Loucy (cell line): Measurements from ENCODE around the gene CELF5.

Source experiments
- H2AFZ ChIP-seq: fragments of 200-600 bp; sonication (generic); 2 replicates; pipeline ENCODE4 v1.6.0; 2016; ENCODE audit warnings: antibody characterized with exemption, mild to moderate bottlenecking, low read length, moderate library complexity
- H3F3A ChIP-seq: fragments of 200-600 bp; 2 replicates; pipeline ENCODE4 v1.6.0; 2016; ENCODE audit warnings: antibody characterized with exemption, low read depth, mild to moderate bottlenecking
- H3K27me3 ChIP-seq: fragments of 200-600 bp; sonication (generic); 2 replicates; pipeline ENCODE4 v1.6.1; 2014; ENCODE audit warnings: low read length, mild to moderate bottlenecking; ENCODE audit not compliant: insufficient read depth, poor library complexity, severe bottlenecking
- H3K36me3 ChIP-seq: fragments of 200-600 bp; sonication (generic); 2 replicates; pipeline ENCODE4 v1.6.1; 2016; ENCODE audit warnings: low read length; ENCODE audit not compliant: insufficient read depth
- H3K4me1 ChIP-seq: fragments of 200-600 bp; sonication (generic); 2 replicates; pipeline ENCODE4 v1.5.1; 2014; ENCODE audit warnings: low read length, mild to moderate bottlenecking; ENCODE audit not compliant: insufficient read depth, poor library complexity, severe bottlenecking
- H3K4me2 ChIP-seq: fragments of 200-600 bp; sonication (generic); 2 replicates; pipeline ENCODE4 v1.6.0; 2014; ENCODE audit warnings: antibody characterized with exemption, low read length, low read depth, mild to moderate bottlenecking; ENCODE audit not compliant: poor library complexity, severe bottlenecking
- H3K4me3 ChIP-seq: fragments of 200-600 bp; sonication (generic); 2 replicates; pipeline ENCODE4 v1.5.1; 2014; ENCODE audit warnings: low read length, mild to moderate bottlenecking, mixed read lengths; ENCODE audit not compliant: poor library complexity, severe bottlenecking
- H3K79me2 ChIP-seq: fragments of 200-600 bp; sonication (generic); 2 replicates; pipeline ENCODE4 v1.6.1; 2014; ENCODE audit warnings: low read length; ENCODE audit not compliant: insufficient read depth
- H3K9ac ChIP-seq: fragments of 200-600 bp; sonication (generic); 2 replicates; pipeline ENCODE4 v1.6.0; 2014; ENCODE audit warnings: mild to moderate bottlenecking, low read depth, low read length, moderate library complexity; ENCODE audit not compliant: poor library complexity, severe bottlenecking
- H3K9me2 ChIP-seq: fragments of 200-600 bp; sonication (generic); replicated peaks from 2 replicates; pipeline ENCODE4 v1.6.1; 2016; ENCODE audit warnings: low read depth, low read length, mixed read lengths
- H3K9me3 ChIP-seq: fragments of 200-600 bp; sonication (generic); 2 replicates; pipeline ENCODE4 v1.6.1; 2014; ENCODE audit warnings: mild to moderate bottlenecking, antibody characterized with exemption, low read length, low read depth; ENCODE audit not compliant: insufficient read depth
- H4K20me1 ChIP-seq: fragments of 200-600 bp; sonication (generic); 2 replicates; pipeline ENCODE4 v1.6.0; 2014; ENCODE audit warnings: antibody characterized with exemption, low read length, mild to moderate bottlenecking; ENCODE audit not compliant: insufficient read depth, poor library complexity, severe bottlenecking
- CTCF ChIP-seq: fragments of 200-600 bp; sonication (generic); conservative IDR thresholded peaks from 2 replicates; pipeline ENCODE4 v1.5.1; 2014; ENCODE audit warnings: mild to moderate bottlenecking, antibody characterized with exemption, low read length
- EZH2phosphoT487 ChIP-seq: fragments of 200-600 bp; IDR thresholded peaks from 2 replicates; pipeline ENCODE4 v1.6.1; 2018; ENCODE audit warnings: antibody characterized with exemption, mild to moderate bottlenecking, moderate library complexity, borderline replicate concordance

CELF5 gene

GRCh38 chr19:3224346-3225168, at the start of gene CELF5:
CELF5 (plus strand) TSS chr19:3224661; CDS start chr19:3224740, 79 bp downstream.
- Histone ChIP-seq H3F3A (no peaks in the 10 kb centered on the region), H3K9me3 (no peaks in the 10 kb centered on the region), H3K9ac (no peak within 1 kb of the TSS), H3K79me2 (no peaks in the 10 kb centered on the region), H3K9me2 (no peaks in the 10 kb centered on the region), H4K20me1 (no peaks in the 10 kb centered on the region), H3K4me2 (peak within 1 kb of the TSS; percentile 48), H3K4me1 (no peaks in the 10 kb centered on the region), H2AFZ (no peak within 1 kb of the TSS; the same call in 1 of the 2 replicates), H3K27me3 (no peaks in the 10 kb centered on the region), H3K36me3 (no peaks in the 10 kb centered on the region), H3K4me3 (peak within 1 kb of the TSS; percentile 63)
- no peak for TF ChIP-seq EZH2phosphoT487
- TF ChIP-seq CTCF, result peak; percentile 43

- peaks cover 36% of the 10 kb centered on the region for H3K79me2 ChIP-seq
- H3F3A ChIP-seq, result peaks cover 3% of the 10 kb centered on the region
- H3K9me2 ChIP-seq, result no peaks in the 10 kb centered on the region
- H3K27me3 ChIP-seq, result no peaks in the 10 kb centered on the region
- H2AFZ ChIP-seq, result no peak overlapping the region
- H3K4me3 ChIP-seq, result no peak overlapping the region
- TF ChIP-seq EZH2phosphoT487 (no peak), CTCF (no peak)
- H3K4me2 ChIP-seq, result peak overlapping the region; percentile 37
- H3K9me3 ChIP-seq, result no peaks in the 10 kb centered on the region
- H3K9ac ChIP-seq, result peak overlapping the region; percentile 41
- no peaks in the 10 kb centered on the region for H3K36me3 ChIP-seq
- peaks cover 20% of the 10 kb centered on the region for H3K4me1 ChIP-seq
- peaks cover 21% of the 10 kb centered on the region for H4K20me1 ChIP-seq
Measured at GRCh38 chr19:3175781-3176714, 48.4 kb upstream of the CELF5 start.

- no peaks in the 10 kb centered on the region for H3K9me3 ChIP-seq
- peak overlapping the region; percentile 7 for H3K4me3 ChIP-seq
- H2AFZ ChIP-seq, result no peak overlapping the region
- H3K4me1 ChIP-seq, result peaks cover 23% of the 10 kb centered on the region
- H3K79me2 ChIP-seq, result peaks cover 44% of the 10 kb centered on the region
- TF ChIP-seq EZH2phosphoT487, result no peak
- TF ChIP-seq CTCF, result no peak
- peaks cover 30% of the 10 kb centered on the region for H4K20me1 ChIP-seq
- no peaks in the 10 kb centered on the region for H3K36me3 ChIP-seq
- H3F3A ChIP-seq, result peaks cover 3% of the 10 kb centered on the region
- H3K4me2 ChIP-seq, result peak overlapping the region; percentile 37
- peak overlapping the region; percentile 41 for H3K9ac ChIP-seq
- H3K27me3 ChIP-seq, result no peaks in the 10 kb centered on the region
- no peaks in the 10 kb centered on the region for H3K9me2 ChIP-seq
Measured at GRCh38 chr19:3176715-3177501, 47.6 kb upstream of the CELF5 start.
